GM19468 (cell line): ENCODE measurements around the gene GORASP1.

Experiments used
- ATAC-seq: cut with Tn5 transposase; IDR thresholded peaks from one replicate; pipeline ENCODE4 v1.9.1; 2021; ENCODE audit warnings: mild to moderate bottlenecking, moderate library complexity, moderate number of reproducible peaks; ENCODE audit not compliant: unreplicated experiment; ENCODE audit errors: extremely low read depth

Gene GORASP1

GRCh38 chr3:39103791-39104552 is 3.5 kb downstream of the GORASP1 start:
- ATAC-seq = no peak

DNA sequence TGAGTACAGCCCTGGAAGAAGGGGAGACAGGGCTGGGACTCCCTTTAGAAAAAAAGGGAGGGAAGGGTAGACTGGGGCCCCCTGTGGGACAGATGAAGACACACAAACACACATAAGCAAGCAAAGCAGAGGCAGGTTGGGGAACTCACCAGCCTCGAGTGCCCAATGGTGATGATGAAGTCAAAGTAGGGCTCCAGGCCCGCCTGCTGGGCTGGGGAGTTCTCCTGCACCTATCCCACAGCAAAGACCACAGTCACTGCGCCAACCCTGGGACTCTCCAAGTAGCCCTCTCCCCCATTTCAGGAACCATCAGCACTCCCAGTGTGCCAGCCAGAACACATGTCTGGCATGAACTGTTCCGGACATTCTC is 4.1 kb downstream of the GORASP1 start:
- no peak for ATAC-seq

DNA sequence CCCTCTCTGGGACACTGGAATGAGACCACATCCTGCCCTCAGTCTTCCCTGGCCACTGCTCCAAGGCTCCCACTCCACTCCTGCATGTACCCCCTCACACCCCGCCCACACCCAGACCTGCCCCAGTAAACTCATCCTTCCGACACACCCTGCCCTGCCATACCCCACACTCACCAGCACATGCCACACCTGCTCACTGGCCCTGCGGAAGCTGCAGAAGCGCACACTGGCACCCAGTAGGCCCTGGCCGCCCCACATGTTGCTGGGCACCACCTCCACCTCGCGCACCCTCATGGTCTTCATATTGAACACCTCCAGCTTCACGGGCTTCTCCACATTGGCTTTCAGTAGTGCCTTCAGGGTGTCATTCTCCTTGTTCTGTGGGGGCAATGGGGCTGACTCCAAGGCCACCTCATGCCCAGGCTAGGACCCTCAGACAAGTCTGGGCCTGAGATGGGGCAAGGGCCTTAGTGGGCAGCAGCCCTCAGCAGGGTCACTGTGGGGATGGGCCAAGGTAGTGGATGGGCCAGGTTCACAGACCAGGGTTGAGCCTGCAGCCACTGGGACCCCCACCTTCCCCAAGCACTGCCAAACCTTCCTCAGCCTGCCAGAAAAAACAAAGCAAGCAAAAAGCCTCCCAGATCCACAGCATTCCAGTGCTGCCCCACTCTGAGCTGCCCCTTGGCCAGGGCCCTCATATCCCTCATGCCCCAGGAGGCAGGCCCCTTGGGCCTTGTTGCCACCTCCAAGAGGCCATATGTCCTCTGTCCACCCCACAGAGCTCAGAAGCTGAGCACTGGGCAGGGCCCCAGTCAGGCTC is 4.7 kb downstream of the GORASP1 start:
- no peak for ATAC-seq

DNA sequence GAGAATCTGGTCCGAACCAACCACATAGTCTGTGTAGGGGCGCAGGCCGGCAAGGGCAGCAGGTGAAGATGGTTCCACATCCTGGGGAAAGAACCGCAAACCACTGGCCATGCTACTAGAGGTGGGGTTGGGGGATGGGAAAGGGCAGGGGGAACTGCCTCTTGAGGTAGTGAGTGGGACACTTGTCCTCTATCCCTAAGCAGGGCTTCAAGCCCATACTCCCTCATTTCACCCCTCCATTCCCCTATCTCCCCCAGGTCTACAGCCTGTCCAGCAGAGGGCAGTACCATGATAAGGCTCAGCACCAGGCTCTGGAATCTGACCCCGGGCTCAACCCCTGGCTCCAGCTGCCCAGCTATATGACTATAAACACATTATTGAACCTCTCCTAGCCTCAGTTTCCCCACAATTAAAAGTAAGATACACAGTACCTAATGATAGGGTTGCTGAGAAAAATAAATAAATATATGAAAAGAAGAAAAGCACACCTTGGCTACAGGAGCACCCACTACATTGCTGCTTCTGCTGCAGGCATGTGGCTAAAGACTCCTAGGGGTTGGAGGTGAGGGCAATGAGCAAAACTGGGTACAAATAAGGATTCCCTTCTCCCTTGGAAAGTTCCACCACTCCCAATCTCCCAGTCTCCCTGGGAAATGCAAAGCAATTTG is 6.3 kb downstream of the GORASP1 start:
- no peak for ATAC-seq

- no peak for ATAC-seq
Observed at GRCh38 chr3:39100500-39100886, 6.9 kb downstream of the GORASP1 start.

DNA sequence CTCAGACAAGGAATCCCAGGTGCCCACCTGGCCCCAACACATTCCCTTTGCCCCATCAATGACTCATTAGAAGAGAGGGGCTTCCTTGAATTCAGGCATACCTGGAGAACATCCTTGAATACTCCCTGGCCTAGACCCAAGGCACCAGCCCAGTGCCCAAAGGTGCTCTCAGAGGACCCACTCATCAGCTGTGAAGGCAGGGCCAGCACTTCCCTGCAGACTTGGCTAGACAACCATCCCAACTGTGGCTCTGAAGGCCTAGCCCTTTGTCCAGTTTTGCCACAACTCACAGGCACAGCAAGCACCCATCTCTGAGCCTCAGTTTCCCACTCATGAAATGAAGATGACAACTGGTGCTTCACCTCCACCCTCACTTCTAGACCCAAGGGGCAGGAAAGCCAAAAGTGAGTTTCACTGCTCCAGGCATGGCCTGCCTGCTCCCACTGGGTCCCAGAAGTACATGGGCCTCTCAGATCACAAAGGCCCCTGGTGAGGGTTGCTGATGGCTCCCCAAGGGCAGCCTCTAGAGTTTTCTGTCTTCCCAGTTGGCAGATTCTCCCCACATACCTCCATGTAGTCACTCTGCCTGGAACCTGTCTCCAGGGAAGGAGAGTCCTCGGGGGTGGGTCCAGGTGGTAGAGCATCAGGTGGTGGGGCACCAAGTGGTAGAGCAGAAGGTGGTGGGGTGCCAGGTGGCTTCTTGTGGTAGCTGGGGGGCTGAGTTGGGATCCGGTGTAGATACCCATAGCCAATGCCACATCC is 7.5 kb downstream of the GORASP1 start:
- ATAC-seq = no peak

DNA sequence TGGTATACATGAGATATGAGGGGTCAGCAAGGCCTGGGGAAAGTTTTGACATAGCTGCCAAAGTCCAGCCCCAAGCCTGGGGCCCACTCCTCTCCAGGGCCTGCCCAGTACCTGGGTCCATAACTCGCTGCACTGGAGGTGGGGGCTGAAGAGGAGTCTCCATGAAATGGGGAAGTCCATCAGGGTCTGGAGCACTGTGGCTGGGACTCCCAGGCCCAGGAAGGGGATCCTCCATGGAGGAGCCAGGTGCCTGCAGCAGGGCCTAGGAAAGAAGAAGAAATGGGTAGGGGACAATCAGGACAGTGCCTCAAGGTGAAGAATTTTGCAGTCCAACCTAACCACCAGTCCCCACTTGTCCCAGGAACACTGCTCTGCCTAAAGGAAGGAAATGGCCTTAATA is 8.2 kb downstream of the GORASP1 start:
- no peak for ATAC-seq

- no peak for ATAC-seq
Observed at GRCh38 chr3:39098473-39099000, 8.9 kb downstream of the GORASP1 start.

DNA sequence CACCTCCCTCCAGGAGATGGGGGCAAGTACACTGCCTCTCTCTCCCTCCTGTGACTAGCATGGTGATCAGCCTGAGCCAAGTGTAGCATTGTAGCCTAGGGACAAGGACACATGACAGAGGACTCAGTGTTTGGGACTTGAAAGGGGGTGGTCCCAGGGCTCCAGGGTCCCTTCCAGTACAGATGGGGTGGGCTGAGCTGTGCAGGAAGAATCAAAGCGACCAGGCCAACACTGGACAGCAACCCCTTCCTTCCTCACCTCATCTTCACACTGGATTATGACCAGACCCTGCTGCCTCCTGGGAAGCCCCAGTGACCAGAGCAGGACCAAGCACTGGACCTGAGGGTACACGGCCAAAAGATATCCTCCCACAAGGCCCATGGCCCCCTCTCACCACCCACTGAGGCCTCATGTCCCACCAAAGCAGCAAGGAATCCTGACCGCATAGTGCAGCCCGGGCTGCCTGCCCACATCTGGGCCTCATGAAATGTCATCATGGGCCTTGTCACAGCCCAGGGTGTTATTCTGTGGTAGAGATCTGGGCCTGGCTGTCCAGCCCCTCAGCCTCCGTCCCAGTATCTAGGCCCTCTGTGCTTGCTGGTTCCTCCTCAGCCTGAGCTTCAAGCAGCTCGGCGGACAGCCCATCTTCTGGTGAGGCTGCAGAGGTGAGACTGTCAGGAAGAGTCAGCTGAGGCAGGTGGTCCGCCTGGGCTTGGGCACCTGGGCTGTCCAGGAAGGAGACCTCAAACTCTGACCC is 9.5 kb downstream of the GORASP1 start:
- ATAC-seq = no peak

GRCh38 chr3:39096775-39097174 is 10.7 kb downstream of the GORASP1 start:
- ATAC-seq = no peak

GRCh38 chr3:39095778-39096177 is 11.6 kb downstream of the GORASP1 start:
- ATAC-seq = no peak

DNA sequence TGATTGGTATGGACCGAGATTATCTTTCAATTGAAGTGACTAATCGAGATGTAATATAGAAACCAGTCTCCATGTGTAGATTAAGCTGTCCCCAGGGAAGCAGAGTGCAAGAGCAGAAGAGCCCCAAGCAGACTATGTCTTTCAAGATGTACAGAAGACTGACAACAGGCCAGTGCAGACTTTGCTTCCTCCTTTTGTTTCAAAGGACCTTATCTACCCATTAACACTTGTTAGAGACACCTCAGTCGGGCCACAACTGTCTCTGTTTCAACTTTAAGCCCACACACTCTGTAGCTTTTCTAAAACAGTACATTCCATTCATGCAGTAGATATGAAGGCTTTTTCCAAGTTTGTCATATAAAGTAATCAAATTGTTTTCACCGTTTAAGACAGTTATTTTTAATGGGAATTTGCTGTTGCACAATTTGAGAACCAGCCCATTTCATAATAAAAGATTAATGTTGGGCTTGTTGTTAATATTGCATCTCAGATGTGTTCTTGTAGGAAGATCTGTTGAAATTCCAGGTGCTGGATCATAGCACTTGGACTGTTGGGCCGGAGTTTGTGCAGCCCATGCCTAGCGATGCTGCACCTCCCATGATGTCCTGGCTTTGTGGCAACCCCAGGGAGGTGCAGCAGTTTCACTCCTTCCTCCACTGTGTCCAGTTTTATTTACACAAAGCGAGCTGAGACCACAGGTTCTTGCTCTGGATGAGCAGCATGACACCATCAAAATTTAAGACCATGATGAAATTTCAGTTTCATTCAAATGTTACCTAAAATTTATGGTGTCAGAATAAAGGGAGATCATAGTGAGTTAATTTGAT is 12.4 kb downstream of the GORASP1 start:
- ATAC-seq = no peak

DNA sequence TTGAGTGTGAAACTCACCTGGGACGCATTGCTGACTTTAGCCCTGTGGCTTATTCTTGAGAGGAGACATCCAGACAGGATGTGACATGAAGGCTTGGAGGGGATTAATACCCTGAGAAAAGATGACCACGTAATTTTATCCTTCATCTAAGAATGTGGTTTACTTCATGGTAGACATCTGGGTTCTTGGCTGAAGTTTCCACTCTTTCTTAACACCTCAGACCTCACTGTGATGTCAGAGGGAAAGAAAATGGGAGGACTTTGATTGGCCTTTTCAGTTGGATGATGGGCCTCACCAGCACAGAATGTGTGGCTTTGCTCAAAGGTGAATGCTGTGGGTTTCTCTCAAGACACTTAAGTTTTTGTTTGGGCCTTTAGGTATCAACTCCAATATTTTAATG is 16.5 kb downstream of the GORASP1 start:
- ATAC-seq = no peak

GRCh38 chr3:39088889-39089288 is 18.5 kb downstream of the GORASP1 start:
- ATAC-seq = no peak

DNA sequence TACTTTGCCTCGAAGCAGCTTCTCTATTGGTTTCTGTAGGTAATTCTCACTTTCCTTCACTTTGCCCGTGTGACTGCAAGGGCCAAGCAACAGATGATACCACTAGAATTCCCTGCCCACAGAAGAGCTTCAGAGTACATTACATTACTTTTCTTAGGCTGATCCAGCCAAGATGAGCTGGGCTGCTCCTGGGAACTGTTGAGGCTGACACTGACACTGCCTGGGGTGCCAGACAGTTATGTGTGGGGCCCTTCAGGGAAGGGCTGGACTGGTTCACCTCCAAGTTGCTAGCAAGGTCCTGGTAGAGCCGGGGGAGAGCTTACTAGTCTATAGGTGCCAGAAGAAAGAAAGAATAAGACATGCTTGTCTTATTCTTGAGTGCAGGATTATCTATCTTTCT is 19.0 kb downstream of the GORASP1 start:
- no peak for ATAC-seq

GRCh38 chr3:39086144-39086543 is 21.3 kb downstream of the GORASP1 start:
- ATAC-seq = no peak

DNA sequence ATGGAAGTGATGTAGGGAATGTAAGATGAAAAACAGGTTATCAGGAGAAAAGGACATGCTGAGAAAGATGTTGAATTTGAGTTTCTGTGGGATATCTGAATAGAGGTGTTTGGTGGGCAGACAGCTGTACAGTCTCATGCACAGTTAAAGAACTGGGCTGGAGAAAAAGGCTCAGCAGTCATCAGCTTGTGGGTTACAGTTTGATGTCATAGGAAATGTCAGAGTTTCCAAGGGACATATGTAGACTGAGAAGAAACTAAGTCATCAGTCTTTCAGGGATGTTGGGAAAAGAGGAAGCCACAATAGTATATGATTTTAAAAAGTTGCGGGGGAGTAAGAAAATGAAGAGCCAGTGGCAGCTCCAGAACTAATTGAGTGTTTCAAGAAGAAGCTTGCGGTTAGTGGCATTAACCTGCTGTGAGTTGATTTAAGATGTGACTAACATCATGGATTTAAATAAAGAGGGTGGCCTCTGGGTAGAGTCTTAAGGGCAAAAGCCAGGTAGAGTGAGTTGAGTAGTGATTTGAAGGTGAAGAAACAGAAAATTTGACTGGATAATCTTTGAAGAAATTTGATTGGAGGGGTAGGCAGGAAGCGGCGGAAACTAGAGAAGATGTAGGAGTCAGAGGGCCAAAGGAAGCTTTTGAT is 24.6 kb downstream of the GORASP1 start:
- no peak for ATAC-seq

DNA sequence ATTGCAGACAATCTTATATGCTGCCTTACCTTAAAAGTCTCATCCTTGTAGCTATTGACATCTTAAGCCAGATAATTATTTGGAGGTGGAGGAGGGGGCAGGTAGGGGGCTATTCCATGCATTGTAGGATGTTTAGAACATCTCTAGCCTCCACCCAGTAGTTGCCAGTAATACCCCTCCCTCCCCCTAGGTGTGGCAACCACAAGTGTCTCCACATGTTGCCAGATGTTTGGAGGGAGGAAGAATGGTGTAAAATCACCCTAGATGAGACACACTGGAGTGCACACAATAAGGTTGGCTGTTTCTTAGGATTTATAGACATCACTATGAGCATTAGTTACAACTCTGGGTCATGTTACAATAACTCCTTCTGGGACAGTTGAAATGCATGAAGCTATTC is 27.4 kb downstream of the GORASP1 start:
- ATAC-seq = no peak
